Activated CD8-positive, alpha-beta memory T cell treated with anti-CD3 and anti-CD28 coated beads for 4 hours (primary cell): ENCODE measurements around the gene MYO1D.
A peak's percentile ranks its signal among the peaks of the same experiment; 100 is the strongest.
"Not testable (repeated sequence)": the region's sequence is repeated elsewhere in the genome, so short reads cannot be mapped to it uniquely, and the experiment has no call there.

Source experiments
- DNase-seq, 2 donors: peaks; one replicate each; pipeline ENCODE4 v3.0.0-alpha.2; 2020; ENCODE audit warnings: low read depth in 2 of 2

The MYO1D gene

DNA sequence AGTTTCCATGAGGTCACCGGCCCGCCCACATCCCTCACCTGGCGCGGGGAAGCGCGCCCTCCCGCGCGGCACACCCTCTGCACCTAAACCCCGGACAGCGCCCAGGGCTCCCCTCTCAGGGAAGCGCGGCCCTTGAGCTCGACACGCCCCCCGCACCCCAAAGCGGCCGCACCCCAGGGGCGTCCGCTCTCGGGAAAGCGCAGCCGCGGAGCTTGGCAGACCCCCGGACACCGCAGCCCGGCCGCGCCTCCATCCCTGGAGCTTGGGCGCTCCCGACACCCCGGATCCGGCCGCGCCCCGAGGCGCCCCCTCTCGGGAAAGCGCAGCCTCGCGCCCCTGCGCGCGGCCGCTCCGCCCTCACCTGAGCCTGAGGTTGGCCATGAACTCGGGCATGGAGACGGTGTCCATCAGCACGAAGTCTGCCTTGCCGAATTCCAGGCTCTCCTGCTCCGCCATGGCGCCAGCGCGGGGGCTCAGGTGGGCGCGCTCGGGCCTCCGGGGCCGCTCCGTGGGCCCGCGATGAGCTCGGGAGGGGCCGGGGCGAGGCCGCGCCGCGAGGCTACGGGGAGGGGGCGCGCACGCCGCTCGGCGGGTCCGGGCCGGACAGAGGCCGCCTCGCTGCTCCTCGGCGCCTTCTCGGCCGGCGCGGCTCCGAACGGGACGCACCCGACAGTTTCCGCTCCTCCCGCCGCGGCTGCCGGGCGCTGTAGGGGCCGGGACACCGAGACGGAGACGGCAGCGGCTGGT, at the start of gene MYO1D:
MYO1D (minus strand) TSS at position 708 of the 747 bp plus-strand sequence; CDS start at position 456, 252 bp downstream.
- peak; percentile 50 to 58 for DNase-seq

DNA sequence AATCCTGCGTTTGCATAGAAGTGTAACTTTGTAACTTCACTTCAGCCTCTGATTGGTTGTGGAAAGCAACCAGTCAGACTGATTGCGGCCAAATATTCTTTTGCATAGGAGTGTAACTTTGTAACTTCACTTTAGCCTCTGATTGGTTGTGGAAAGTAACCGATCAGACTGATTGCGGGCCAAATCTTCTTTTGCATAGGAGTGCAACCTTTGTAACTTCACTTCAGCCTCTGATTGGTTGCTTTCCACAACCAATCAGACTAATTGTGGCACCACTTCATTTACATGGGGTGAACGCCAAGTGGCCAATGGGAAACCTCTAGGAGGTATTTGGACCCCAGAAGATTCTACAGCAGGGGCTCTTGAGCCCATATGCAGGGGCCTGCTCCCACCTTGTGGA, 49.3 kb upstream of the MYO1D start:
- no peak for DNase-seq

DNA sequence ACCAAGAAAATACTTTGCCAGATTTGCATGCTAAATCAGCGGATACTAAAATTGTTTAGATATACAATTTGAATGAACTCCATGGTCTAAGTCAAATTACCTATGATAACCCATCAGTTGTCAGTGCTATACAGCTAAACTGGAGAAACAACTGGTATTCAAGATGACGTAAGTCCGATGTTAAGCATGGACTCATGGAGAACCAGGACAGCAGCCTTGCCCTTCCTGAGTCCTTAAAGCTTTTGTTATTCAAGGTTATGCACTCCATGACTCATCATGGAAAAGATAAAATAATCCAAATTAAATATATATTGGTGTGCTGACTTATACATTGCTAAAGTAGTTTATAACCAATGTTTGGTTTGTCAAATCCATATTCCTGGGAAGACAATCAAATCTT, 47.0 kb upstream of the MYO1D start:
- DNase-seq, result not testable (repeated sequence)

DNA sequence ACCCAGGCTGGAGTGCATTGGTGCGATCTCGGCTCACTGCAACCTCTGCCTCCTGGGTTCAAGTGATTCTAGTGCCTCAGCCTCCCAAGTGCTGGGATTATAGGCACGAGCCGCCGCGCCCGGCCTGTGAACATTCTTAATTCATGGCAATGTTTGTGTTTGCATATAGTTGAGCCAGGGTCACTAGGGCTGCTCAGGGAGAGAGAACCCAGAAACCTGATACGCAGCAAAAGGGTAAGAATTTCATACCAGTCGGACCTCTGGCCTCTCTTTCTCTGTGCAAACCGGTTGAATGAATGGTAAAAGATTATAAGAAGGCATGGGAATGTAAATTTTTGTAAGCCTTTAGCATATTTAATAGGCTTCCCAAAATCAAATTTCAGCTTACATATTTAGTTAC, 44.1 kb upstream of the MYO1D start:
- DNase-seq, result no peak

DNA sequence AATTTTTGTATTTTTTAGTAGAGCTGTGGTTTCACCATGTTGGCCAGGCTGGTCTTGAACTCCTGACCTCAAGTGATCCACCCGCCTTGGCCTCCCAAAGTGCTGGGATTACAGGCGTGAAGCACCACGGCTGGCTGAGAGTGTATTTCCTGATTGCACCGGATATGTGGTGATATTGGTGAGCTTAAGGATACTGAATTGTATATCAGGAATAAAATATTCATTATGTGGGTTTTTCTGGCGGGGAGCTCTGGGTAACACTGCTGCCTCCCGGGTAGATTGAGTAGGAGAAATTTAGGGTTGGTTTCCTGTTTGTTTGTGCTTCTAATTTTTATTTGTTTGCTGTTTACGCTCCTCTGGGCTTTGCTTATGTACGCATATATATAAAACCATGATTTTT, 43.4 kb upstream of the MYO1D start:
- no peak for DNase-seq

DNA sequence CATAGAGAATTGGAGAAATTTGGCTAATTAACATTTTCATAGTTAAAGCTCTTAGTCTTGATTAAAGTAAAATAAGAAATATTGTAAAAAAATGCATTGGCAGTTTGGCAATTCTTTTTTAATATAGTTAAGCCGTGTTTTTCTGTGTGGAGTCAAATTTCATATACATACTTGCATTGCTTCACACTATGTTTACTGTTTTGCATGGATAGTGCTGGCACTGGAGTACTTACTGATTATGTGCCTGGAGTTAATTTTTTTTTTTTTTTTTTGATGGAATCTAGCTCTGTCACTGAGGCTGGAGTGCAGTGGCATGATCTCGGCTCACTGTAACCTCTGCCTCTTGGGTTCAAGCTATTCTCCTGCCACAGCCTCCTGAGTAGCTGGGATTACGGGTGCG, 43.0 kb upstream of the MYO1D start:
- not testable (repeated sequence) for DNase-seq

DNA sequence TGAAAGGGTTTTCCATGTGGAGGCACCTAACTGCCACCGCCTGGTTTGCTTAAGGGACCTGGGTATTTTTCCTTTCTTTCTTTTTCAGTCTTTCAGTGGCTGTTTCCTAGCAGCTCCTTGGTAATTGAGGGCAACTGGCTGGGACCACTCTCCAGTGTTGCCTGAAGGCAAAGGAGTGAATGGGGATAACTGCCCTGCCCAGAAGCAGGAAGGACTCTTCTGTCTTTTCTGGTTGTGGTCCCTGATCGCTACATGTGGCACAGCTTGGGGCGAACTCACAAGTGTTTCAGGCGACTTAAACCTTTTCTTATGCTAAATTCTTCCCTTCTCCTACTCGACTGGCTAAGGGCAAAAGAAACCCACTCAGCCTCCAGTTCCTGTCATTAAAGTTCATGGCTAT, 40.9 kb upstream of the MYO1D start:
- no peak for DNase-seq

DNA sequence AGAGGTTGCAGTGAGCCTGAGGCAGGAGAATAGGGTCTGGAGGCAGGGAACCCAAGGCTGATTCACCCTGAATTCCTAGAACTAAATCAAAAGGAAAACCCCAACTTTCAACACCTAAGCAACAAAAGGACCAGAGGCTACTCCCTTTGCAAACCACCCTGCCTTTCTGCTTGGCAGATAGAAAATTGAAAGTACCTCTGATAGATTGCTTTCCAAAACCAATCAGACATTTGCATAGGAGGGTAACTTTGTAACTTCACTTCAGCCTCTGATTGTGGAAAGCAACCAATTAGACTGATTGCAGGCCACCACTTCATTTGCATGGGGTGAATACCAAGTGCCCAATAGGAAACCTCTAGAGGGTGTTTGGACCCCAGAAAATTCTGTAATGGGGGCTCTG, 40.2 kb upstream of the MYO1D start:
- DNase-seq, result no peak

DNA sequence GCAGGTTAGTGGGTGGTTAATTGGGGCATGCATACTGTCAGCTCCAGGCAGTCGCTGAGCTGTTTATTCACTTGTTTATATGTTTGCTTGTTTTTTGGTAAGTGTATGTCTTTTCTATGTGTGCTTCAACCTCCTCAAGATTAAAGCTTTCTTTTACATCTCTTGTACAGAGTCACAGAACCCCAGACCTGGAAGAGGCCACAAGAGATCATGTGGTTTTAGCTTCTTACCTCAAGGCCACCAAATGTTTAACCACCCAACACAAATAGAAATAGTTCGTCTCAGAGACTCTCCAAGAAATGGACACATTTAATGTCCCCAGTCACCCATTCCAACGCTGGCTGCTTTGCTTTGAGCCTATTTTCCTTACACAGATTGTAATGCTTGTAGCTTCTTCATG, 39.2 kb upstream of the MYO1D start:
- DNase-seq, result no peak

DNA sequence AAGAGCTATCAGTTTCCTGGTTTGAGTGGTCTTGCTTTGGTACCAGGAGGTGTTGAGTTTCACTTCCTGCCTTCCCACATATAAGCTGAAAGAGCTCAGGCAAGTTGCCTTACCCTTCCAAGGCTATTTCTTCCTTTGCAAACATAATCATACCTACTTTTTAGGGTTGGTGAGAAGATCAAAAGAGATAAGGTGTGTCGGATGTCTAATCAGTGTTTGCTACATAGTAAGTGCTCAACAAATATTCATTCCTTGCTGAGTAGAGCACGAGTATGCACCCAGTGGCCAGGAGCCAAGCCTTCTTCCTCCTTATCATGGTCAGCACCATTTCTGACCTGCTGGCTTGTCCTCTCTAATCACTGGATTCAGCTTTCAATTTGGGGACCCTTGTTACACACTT, 38.3 kb upstream of the MYO1D start:
- no peak for DNase-seq

DNA sequence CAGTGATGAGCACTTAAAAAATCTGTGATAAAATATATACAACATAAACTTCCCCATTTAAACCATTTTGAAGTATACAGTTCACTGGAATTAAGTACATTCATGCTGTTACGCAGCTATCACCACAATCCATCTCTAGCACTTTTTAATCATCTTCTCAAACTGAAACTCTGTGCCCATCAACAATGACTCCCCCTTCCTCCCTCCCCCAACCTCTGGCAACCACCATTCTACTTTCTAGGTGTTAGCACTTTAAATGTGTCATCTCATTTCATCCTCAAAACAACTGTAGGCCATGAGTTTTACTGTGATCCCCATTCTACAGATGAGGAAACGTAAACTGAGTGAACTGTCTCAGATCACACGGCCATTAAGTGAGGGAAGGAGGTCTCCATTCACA, 37.3 kb upstream of the MYO1D start:
- DNase-seq, result no peak

DNA sequence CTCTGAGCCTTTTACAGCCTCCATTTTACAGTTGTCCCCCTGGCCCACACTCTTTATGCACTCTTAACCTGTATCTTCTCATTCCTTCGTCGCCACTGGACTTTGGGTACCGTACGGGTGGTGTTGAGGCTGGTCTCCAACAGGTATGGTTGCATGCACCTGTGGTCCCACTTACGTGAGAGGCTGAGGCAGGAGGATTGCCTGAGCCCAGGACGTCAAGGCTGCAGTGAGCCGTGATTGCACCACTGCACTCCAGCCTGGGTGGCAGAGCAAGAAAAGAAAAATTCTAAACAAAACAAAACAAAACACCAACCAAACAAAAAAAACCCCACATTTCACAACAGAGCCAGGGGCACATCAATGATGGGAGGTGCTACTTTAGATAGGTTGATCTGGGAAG, 36.7 kb upstream of the MYO1D start:
- no peak for DNase-seq

DNA sequence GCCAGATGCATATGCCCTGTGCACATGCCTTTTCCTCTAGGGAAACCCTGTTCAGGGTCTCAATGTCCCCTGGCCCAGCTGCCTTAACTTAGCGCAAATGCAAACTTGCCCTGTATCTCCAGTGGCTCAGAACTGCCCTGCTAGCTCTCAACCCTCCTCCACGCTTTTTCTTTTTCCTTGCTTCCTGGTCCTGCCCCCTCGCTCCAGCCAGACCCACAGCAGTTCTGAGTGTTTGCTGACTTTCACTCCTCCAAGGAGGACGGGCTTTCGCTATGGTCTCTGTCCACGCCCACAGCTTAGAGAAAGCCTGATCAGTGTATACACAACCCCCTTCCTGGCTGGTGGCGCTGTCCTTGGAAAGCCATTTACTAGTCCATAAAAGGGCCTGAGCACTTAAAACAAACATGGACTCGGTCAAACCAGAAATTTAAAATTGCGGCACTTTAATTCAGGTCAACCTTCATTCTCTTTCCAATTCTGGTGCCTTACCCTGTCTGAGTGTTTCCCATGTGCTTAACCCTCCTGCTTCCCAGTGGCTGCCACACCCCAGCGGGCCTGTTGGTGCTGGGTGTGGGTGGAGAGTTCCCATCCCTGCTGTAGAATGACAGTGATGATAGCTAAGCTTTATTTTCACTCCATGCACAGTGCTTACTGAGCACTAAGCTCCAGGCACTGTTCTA, 35.4 kb upstream of the MYO1D start:
- no peak for DNase-seq

DNA sequence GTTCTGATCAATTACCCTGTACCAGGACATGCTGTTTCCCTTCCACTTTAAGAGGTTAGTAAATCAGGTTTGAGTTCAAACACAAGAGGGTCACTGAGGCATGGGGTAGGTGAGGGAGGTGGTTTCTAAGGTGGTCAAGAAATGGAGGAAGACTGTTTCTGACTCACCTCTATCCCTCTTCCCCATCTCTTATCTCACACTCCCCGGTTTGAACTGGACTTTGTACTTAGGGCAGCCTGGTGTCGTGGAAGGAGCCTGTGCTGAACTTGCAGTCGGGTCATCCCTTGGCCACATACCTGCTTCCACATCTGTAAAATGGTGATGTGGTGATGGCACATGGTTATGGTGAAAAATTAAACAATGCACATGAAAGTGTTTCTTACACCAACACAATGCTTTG, 33.8 kb upstream of the MYO1D start:
- DNase-seq, result no peak

DNA sequence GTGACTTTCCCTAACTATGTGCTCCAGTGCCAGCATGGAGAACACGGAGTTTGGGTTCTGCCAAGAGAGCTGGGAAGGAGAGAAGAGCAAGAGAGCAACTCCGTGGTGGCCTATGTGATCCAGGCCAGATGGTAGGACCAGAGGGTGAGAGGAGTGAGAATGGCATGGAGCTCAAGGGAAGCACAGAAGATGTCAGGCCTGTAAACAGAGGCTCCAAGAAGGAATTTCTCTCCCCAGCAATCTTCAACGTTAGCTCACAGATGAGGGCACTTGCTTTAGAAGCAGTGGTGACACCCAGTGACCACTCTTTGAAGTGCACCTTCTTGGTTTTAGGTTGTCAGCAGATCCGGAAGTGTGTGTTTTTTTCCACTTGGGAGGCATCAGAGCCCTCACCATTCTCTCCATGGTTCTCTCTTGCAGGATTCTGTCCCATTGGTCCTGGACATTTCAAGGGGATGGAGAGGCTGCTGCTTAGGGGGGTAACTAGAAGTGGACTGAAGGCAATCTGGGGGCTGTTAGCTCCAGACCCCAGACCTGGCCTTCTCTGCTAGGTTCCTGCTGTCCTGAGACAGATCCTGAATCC, 33.0 kb upstream of the MYO1D start:
- peak in 1 of 2 donors; percentile 26 for DNase-seq

DNA sequence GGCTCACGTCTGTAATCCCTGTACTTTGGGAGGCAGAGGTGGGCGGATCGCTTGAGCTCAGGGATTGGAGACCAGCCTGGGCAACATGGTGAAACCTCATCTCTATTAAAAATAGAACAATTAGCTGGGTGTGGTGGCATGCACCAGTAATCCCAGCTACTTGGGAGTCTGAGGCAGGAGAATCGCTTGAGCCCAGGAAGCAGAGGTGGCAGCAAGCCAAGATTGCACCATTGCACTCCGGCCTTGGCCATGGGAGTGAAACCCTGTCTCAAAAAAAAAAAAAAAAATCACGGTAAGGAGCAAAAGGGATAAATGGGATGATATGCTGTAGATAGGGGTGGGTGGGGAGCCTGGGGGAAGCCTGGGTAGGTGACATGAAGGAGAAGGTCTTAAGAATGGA, 30.7 kb upstream of the MYO1D start:
- no peak for DNase-seq

DNA sequence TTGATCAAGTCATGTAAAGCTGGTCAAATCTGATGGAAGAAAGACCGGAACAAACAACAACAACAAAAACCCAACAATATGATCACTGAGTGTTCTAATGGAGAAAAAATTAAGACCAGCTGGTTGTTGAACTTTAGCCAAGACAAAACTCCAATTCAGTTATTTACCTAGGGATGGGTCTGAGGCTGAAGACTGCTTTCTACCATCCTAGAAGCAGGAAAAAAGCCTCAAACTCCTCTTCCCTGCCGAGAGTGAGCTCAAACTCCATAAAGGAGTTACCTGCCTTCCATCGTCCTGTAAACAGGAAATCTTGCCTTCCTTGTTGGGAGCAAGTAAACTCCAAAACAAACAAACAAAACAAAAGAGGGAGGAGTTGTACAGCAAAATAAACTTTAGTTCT, 28.0 kb upstream of the MYO1D start:
- no peak for DNase-seq

DNA sequence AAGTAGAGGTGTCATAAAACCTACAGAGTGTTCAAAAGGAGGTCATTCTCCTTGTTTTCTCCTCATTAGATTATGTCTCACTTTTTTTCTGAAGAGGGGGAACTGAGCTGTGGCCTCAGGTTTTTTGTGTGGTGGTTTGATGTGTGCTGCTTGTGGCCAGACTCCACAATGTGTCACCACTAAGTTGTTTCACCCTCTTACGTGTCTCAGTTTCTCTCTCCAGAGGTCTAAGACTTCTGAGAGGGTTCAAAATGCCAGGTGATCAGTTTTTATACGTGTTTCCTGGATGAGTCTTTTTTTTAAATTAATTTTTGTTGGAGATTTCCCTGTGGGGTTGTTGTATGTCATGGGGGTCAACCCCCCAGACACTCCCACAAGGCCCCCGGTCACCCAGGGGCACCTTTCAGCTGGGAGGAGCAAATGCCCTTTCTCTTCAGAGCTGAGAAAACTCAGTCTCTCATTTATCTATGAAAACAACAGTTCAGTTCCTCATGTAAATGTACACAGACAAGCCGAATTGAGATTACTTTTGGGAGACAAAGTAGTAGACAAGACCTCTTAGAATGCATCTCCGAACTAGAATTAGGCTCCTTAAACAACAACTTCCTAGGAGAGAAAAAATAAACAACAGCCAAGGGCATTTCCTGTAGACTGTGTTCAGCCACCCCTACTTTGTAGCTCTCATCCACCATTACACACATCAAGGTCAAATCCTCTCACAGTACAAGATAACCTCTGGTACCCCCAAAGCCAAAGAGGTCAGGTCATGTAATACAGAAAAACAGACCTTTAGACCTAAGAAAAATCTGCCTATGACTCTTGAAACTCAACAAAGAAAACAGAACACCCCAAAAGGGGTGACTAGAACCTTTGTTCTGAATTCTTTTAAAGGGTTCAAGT, 27.1 kb upstream of the MYO1D start:
- DNase-seq, result no peak

DNA sequence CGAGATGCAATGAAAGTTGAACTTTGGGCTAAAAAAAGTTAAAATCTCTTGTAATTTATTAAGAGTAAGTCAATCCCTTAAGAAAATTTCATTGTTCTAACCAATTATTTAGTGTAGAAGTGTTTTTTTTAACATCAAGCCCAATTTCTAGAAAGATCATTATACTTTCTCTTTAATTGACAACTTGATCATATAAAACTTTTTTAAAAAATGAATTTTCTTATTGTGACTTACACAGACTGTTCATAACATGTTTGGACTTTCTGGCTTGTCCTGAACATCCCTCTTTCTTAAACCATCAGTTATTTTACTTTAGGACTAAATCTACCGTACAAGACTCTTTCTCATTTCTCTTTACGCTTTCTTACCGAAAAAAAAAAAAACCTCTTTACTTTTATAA, 24.8 kb upstream of the MYO1D start:
- no peak for DNase-seq

DNA sequence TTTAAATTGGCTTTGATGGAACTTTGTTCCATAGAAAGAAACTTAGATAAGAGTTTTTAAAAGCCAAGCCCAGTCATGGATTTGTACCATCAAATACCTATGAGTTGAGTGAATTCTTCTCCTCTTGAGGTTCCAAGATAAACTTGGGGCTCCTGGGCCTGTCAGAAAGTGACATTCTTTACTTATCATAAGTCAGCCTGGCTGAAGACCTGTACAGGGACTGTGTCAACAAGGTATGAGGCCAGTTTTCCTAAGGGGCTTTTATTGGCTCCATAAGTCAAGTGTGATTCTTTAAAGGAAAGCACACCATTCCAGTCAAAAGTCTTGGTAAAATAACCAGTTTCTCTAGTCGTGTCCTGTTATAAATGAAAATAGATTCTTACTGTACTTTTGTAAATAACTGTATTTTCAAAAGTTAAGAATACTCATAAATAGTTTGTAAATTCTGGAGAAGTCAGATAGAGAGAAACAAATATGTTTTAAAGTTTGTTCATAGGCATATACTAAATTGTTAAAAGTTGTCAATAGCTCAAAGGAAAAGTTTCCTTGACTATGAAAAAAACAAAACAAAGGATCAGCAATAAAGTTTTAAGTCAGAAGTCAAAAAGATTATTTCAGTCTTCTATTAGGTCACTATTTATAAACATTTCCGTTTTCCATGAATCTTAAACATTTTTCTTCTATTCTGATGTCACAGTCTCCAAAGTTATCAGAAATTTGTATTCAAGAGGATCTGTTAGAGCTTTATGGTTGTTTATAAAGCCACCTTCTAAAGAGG, 22.5 kb upstream of the MYO1D start:
- DNase-seq, result no peak

DNA sequence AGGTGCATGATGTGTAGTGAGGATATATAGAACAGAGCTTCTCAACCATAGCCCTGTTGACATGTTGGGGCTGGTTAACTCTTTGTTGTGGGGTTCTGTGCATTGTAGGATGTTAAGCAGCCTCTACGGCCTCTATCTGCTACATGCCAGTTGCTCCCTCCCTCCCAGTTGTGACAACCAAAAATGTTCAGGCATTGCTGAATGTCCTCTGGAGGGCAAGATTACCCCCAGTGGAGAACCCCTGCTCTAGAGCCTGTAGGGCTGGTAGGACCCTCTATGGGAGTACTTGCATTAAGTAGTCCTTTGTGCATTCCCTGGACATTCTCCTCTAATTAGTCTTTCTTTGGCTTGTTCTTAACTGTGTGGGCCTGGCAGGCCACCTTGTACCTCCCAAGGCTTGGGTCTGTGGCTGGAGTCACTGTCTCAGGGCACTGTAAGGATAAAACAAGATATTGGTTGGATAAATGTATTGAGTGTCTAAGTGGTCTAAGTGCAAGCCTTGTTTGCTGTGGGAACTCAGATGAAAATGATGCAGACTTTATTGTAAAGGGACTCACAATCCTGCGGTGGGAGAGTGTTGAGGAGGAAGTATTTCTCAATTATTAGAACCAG, 19.8 kb upstream of the MYO1D start:
- DNase-seq, result no peak
